Liver (tissue), 9 donors: ENCODE measurements around the gene CRYGB. TPM values are rescaled to one million over a fixed set of nuclear protein-coding genes. Genes with fewer than 3 reads are reported as not detected.
A peak's percentile ranks its signal among the peaks of the same experiment; 100 is the strongest.

Experiments used
- DNase-seq: peaks from one replicate; pipeline ENCODE4 v3.0.0-alpha.2; 2017; ENCODE audit warnings: low spot score
- H3K27ac ChIP-seq, 2 donors: one replicate each; pipeline ENCODE4 v1.7.0; 2013; ENCODE audit warnings: inconsistent platforms in 2 of 2, low read length in 2 of 2, control low read depth in 1 of 2, low read depth in 1 of 2, mild to moderate bottlenecking in 1 of 2
- H3K27me3 ChIP-seq, 4 donors: one replicate each; pipeline versions ENCODE4 v1.6.1 to v1.7.0; 2013; ENCODE audit warnings: low read length in 3 of 4, inconsistent platforms in 1 of 4, mild to moderate bottlenecking in 1 of 4, moderate library complexity in 1 of 4; ENCODE audit not compliant: control insufficient read depth in 4 of 4, insufficient read depth in 4 of 4
- H3K36me3 ChIP-seq, 4 donors: one replicate each; pipeline versions ENCODE4 v1.6.1 to v1.7.0; 2013; ENCODE audit warnings: low read length in 3 of 4, mild to moderate bottlenecking in 3 of 4, low read depth in 1 of 4, moderate library complexity in 1 of 4; ENCODE audit not compliant: control insufficient read depth in 4 of 4, insufficient read depth in 3 of 4
- H3K4me1 ChIP-seq, 4 donors: one replicate each; pipeline versions ENCODE4 v1.6.1 to v1.7.0; 2013; ENCODE audit warnings: low read length in 3 of 4, mild to moderate bottlenecking in 3 of 4, moderate library complexity in 1 of 4; ENCODE audit not compliant: control insufficient read depth in 4 of 4, insufficient read depth in 4 of 4
- H3K4me3 ChIP-seq, 3 donors: one replicate each; pipeline versions ENCODE4 v1.6.1 to v1.7.0; 2013; ENCODE audit warnings: low read length in 3 of 3, control low read depth in 1 of 3, low read depth in 1 of 3, mild to moderate bottlenecking in 1 of 3
- H3K9ac ChIP-seq, 2 donors: one replicate each; pipeline ENCODE4 v1.7.0; 2013; ENCODE audit warnings: low read length in 2 of 2, mild to moderate bottlenecking in 2 of 2, moderate library complexity in 2 of 2, control low read depth in 1 of 2, low read depth in 1 of 2
- H3K9me3 ChIP-seq, 4 donors: one replicate each; pipeline versions ENCODE4 v1.6.1 to v1.7.0; 2013; ENCODE audit warnings: low read length in 3 of 4; ENCODE audit not compliant: control insufficient read depth in 4 of 4
- ATF3 ChIP-seq: IDR thresholded peaks from 2 replicates; pipeline ENCODE4 v1.6.1; 2016; ENCODE audit warnings: antibody characterized with exemption
- CTCF ChIP-seq: fragments of 150-350 bp; IDR thresholded peaks from 2 replicates; pipeline ENCODE4 v1.5.1; 2017; ENCODE audit warnings: improper control_type of control experiment, low read depth, low read length; ENCODE audit not compliant: missing input control
- EGR1 ChIP-seq, 2 donors: IDR thresholded peaks; 2 replicates each; pipeline ENCODE4 v1.6.1; 2016 to 2018; ENCODE audit warnings: antibody characterized with exemption in 2 of 2, low read depth in 2 of 2
- FOXA1 ChIP-seq: IDR thresholded peaks from 2 replicates; pipeline ENCODE4 v1.6.1; 2016; ENCODE audit warnings: antibody characterized with exemption
- FOXA2 ChIP-seq: IDR thresholded peaks from 2 replicates; pipeline ENCODE4 v1.6.1; 2016; ENCODE audit warnings: antibody characterized with exemption
- GABPA ChIP-seq, 2 donors: IDR thresholded peaks in 1 of 2; conservative IDR thresholded peaks in 1 of 2; 2 replicates each; pipeline ENCODE4 v1.6.1; 2016; ENCODE audit warnings: antibody characterized with exemption in 2 of 2, mild to moderate bottlenecking in 1 of 2, moderate library complexity in 1 of 2
- HNF4A ChIP-seq, 2 donors: conservative IDR thresholded peaks; 2 replicates each; pipeline ENCODE4 v1.6.1; 2016; ENCODE audit warnings: antibody characterized with exemption in 2 of 2, mild to moderate bottlenecking in 2 of 2
- NR2F2 ChIP-seq: IDR thresholded peaks from 2 replicates; pipeline ENCODE4 v1.6.1; 2016; ENCODE audit warnings: antibody characterized with exemption
- RAD21 ChIP-seq, 2 donors: IDR thresholded peaks; 2 replicates each; pipeline ENCODE4 v1.6.1; 2016; ENCODE audit warnings: antibody characterized with exemption in 2 of 2, mild to moderate bottlenecking in 2 of 2
- SP1 ChIP-seq: IDR thresholded peaks from 2 replicates; pipeline ENCODE4 v1.6.1; 2018; ENCODE audit warnings: antibody characterized with exemption, mild to moderate bottlenecking
- TAF1 ChIP-seq: conservative IDR thresholded peaks from 2 replicates; pipeline ENCODE4 v1.6.1; 2016; ENCODE audit warnings: antibody characterized with exemption, mild to moderate bottlenecking
- ZBTB33 ChIP-seq: IDR thresholded peaks from 2 replicates; pipeline ENCODE4 v1.6.1; 2016; ENCODE audit warnings: antibody characterized with exemption
- WGBS: extraction: QIAGEN DNeasy Blood & Tissue Kit; methylation state at CpG from one replicate; pipeline ENCODE4 v1.1.7; 2013; 5-methylcytosine and 5-hydroxymethylcytosine counted together
- polyA plus RNA-seq, 2 donors: library from polyadenylated mRNA; stranded (reverse) in 1 of 2; unstranded in 1 of 2; fragments of 200-250 nt in 1 of 2; fragments of >200 nt in 1 of 2; fragmentation: Nextera tagmentation in 1 of 2; extraction: Ambion mirVana in 1 of 2; gene quantifications; one replicate each; pipeline versions ENCODE4 v1.2.1 to v1.2.3, GENCODE V29; 2013 to 2015
- total RNA-seq, 2 donors: library from RNA; depleted of rRNA; stranded (reverse); fragments of >200 nt; gene quantifications; one replicate each; pipeline ENCODE4 v1.2.3, GENCODE V29; 2014
- TF ChIP-seq, protein P1 (sequence below): IDR thresholded peaks from 2 replicates; pipeline ENCODE4 v1.6.1; 2016; ENCODE audit warnings: antibody characterized with exemption
- donor health status: healthy.
- donor health status: healthy.
- donor health status: healthy.
- donor health status: healthy.
- donor health status: healthy.

CRYGB gene
- total and polyA plus RNA-seq, 4 donors: not detected

GRCh38 chr2:208150956-208151355 lies 5.0 kb upstream of the CRYGB start:
- Histone ChIP-seq H3K36me3 (no peaks in the 10 kb centered on the region), H3K4me1 (peaks cover 0 to 3% (median 0%) of the 10 kb centered on the region in 4 donors), H3K9me3 (peaks cover 0 to 3% (median 1%) of the 10 kb centered on the region in 4 donors), H3K9ac (no peak overlapping the region), H3K27me3 (peaks cover 0 to 16% (median 0%) of the 10 kb centered on the region in 4 donors), H3K4me3 (no peak overlapping the region), H3K27ac (no peak overlapping the region)
- WGBS: 95% methylated on average over 1 of the region's 1 CpG
- TF ChIP-seq NR2F2: no peak
- TF ChIP-seq SP1: no peak
- TF ChIP-seq TAF1: no peak
- no peak for TF ChIP-seq ATF3
- no peak for TF ChIP-seq EGR1 (IDR thresholded peaks at IDR 0.05; ENCODE audit: low read depth in 2 of 2)
- no peak for TF ChIP-seq FOXA2
- no peak for DNase-seq

GRCh38 chr2:208150094-208150493 lies 4.1 kb upstream of the CRYGB start:
- peaks cover 0 to 3% (median 1%) of the 10 kb centered on the region in 4 donors for H3K9me3 ChIP-seq
- TF ChIP-seq HNF4A (conservative IDR thresholded peaks at IDR 0.05): no peak
- no peak for TF ChIP-seq ZBTB33
- TF ChIP-seq TAF1: no peak
- TF ChIP-seq, protein P1, sequence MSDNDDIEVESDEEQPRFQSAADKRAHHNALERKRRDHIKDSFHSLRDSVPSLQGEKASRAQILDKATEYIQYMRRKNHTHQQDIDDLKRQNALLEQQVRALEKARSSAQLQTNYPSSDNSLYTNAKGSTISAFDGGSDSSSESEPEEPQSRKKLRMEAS: no peak
- no peak for TF ChIP-seq ATF3
- TF ChIP-seq GABPA (IDR thresholded peaks at IDR 0.05 in 1 of 2, conservative IDR thresholded peaks at IDR 0.05 in 1 of 2): no peak
- TF ChIP-seq CTCF: no peak
- no peak for TF ChIP-seq RAD21 (IDR thresholded peaks at IDR 0.05)
- no peak for TF ChIP-seq FOXA2
- no peak for DNase-seq
- no peak overlapping the region for H3K9ac ChIP-seq
- no peaks in the 10 kb centered on the region for H3K36me3 ChIP-seq
- no peak overlapping the region for H3K4me3 ChIP-seq
- H3K27me3 ChIP-seq: peaks cover 0 to 10% (median 0%) of the 10 kb centered on the region in 4 donors
- H3K4me1 ChIP-seq: peaks cover 0 to 3% (median 0%) of the 10 kb centered on the region in 4 donors
- H3K27ac ChIP-seq: no peak overlapping the region

GRCh38 chr2:208148803-208149202 lies 2.8 kb upstream of the CRYGB start:
- no peaks in the 10 kb centered on the region for H3K36me3 ChIP-seq
- WGBS: 85% methylated on average over 2 of the region's 2 CpGs
- H3K27me3 ChIP-seq: peaks cover 0 to 8% (median 0%) of the 10 kb centered on the region in 4 donors
- TF ChIP-seq FOXA1 (no peak), CTCF (peak; percentile 14)
- peaks cover 0 to 3% (median 1%) of the 10 kb centered on the region in 4 donors for H3K9me3 ChIP-seq
- H3K9ac ChIP-seq: no peak overlapping the region
- no peak overlapping the region for H3K27ac ChIP-seq
- H3K4me3 ChIP-seq: no peak overlapping the region
- DNase-seq: no peak
- H3K4me1 ChIP-seq: peaks cover 0 to 3% (median 0%) of the 10 kb centered on the region in 4 donors
